GM11168 (cell line): Measurements from ENCODE around the gene ELP6.
"Not testable (repeated sequence)": the region's sequence is repeated elsewhere in the genome, so short reads cannot be mapped to it uniquely, and the experiment has no call there.

Experiments used
- in situ Hi-C: fragments of 300-500 bp; cut with MboI; formaldehyde crosslinking; loops from one replicate; pipeline ENCODE4 v1.12.0; 2022; ENCODE audit warnings: low sequenced_read_pairs; ENCODE audit not compliant: unreplicated experiment

Gene ELP6

DNA sequence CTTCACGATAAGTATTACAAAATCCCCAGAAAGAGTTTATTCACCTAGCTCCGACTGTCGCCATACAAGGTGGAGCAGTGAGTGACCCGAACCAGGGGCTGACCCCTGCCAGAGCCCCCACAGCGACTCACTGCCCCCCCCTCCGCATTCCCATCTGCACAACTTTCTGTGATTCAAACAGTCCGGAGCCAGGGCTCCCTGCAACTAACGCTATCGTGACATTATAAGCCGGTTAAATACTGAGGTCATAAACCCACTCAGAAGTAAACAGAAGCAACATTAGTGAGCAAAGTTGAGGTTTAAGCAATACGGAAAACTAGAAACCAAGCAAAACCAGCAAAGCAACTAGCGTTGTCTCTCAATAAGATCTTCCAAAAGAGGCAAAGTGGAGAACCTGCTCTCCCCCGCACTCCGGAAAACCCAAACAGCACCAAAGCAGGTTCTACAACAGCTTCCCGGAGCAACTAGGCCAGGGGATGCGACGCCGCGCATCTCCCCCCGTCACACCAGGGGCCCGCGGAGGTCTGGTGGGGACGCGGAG is 38.4 kb downstream of the ELP6 start:
- in situ Hi-C loops = no loop called here

DNA sequence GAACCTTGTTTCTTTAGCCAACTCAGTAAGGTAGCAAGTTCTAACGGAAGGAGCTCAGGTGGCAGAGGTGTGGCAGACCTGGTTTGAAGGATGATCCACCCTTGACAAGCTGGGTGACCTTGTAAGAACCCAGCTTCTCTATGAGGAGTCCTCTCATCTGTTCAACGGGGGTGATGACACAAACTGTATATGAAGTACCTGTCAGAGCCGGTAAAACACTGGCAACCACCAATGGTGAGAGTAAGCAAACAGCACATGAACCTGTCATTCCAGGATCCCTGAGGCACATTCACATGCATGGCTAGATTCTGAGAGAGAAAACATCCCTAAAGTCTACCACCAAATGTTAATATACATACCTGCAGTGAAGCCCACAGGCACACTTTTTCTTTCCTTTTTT is 40.1 kb downstream of the ELP6 start:
- in situ Hi-C loops = no loop called here

DNA sequence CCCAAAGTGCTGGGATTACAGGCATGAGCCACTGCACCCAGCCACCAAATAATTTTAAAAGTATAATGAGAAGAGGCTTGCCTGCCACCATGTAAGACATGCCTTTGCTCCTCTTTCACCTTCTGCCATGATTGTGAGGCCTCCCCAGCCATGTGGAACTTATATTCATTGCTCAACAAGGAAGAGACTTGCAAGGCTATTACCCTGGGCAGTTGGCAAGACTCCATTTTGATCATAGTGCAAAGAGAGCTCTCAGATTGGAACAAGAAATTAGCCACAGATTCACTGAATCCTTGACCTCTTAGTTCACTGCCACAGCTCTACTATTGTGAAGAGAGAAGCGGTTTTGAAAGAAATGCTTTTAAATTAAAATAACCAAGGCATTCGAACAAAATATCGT is 43.9 kb downstream of the ELP6 start:
- in situ Hi-C loops = no loop called here

DNA sequence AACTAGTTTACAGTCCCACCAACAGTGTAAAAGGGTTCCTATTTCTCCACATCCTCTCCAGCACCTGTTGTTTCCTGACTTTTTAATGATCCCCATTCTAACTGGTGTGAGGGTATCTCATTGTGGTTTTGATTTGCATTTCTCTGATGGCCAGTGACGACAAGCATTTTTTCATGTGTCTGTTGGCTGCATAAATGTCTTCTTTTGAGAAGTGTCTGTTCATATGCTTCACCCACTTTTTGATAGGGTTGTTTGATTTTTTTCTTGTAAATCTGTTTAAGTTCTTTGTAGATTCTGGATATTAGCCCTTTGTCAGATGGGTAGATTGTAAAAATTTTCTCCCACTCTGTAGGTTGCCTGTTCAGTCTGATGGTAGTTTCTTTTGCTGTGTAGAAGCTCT is 45.2 kb downstream of the ELP6 start:
- in situ Hi-C loops = not testable (repeated sequence)

DNA sequence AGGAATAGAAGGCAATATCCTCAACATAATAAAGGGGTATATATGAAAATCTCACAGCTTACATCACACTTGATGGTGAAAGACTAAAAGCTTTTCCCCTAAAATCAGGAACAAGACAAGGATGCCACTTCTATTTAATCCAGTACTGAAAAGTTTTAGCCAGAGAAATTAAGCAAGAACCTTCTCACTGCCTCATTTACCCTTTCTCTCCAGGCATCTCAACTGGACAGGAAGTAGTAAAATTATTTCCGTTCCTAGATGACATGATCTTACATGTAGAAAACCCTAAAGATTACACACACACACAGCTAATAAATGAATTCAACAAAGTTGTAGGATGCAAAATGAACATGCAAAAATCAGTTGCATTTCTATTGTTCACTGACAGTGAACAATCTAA is 48.9 kb downstream of the ELP6 start:
- in situ Hi-C loops = no loop called here

DNA sequence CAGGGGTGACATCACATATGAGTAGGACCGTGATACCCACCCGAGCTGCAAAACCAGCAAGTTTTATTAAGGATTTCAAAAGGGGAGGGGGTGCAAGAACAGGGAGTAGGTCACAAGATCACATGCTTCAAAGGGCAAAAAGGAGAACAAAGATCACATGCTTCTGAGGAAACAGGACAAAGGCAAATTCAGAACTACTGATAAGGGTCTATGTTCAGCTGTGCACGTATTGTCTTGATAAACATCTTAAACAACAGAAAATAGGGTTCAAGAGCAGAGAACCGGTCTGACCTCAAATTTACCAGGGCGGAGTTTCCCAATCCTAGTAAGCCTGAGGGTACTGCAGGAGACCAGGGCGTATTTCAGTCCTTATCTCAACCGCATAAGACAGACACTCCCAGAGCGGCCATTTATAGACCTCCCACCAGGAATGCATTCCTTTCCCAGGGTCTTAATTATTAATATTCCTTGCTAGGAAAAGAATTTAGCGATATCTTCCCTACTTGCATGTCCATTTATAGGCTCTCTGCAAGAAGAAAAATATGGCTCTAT is 53.9 kb downstream of the ELP6 start:
- in situ Hi-C loops = not testable (repeated sequence)

DNA sequence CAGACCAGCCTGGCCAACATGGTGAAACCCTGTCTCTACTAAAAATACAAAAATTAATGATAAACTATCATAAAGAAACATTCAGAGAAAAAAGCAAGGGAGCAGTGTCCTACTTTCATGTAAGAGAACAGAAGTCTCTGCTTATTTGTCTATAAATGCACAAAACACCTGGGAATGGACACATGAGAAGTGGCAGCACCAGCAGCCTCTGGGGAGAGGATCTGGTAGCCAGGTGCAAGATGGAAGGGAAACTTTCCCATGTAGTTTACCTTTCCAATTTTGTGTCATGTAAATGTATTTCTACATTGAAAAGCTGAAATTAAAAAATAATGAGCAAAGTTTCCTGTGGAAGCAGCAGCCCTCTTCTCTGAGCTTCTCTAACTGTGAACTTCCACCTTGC is 56.5 kb downstream of the ELP6 start:
- in situ Hi-C loops = no loop called here

DNA sequence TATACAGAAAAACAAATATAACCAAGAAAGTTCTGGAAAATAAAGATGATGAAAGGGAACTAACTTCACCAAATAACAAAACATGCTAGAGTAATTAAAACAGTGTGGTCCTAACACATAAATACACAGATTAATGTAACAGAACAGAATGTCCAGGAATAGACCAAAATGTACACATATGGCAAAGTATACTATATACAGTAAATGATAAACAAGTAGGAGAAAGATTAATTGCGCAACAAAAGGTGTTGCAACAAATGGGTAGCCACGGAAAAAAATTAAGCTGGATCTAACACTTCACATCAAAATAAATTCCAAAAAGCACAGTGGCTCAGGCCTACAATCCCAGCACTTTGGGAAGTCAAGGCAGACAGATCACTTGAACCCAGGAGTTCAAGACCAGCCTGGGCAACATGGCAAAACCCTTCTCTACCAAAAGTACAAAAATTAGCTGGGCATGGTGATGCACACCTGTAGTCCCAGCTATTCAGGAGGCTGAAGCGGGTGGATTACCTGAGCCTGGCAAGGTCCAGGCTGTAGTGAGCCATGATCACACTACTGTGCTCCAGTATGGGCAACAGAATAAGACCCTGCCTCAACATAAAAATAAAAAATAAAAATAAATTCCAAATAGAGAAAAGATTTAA is 57.6 kb downstream of the ELP6 start:
- in situ Hi-C loops = no loop called here

DNA sequence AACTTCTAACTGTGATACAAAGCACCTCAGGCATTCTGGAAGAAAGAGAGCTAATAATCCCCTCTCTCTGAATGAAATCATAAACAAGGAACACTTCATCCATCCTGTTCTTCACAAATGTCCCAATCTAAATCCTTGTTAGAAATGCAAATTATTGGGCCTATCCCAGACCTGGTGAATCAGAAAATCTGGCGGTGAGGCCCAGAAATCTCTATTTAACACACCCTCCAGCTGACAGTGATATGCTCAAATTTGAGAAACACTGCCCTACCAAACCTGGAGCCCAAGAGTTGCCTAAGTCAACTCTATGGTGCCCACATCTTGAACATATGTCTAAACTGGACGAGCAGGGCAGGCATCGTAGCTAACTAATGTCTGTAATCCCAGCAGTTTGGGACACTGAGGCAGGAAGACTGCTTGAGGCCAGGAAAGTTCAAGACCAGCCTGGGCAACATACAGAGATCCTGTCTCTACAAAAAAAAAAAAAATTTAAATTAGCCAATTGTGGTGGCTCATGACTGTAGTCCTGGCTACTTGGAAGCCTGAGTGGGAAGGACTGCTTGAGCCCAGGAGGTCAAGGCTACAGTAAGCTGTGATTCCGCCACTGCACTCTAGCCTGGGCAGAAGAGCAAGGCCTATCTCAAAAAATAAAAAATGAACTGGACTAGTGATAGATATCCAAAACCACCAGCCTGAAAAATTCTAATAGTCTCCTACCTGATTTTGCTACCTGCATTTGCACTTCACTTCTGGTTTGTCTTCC is 60.9 kb downstream of the ELP6 start:
- in situ Hi-C loops = no loop called here
